Left lung (tissue), 10 donors: ENCODE data around the gene RUFY3. TPM values are rescaled to one million over a fixed set of nuclear protein-coding genes. Genes with fewer than 3 reads are reported as not detected.
"Not testable (repeated sequence)": the region's sequence is repeated elsewhere in the genome, so short reads cannot be mapped to it uniquely, and the experiment has no call there.

Experiments used
- ATAC-seq: fragments of 200-7000 bp; cut with Tn5 transposase; one replicate; pipeline ENCODE4 v1.9.1; 2020; ENCODE audit warnings: moderate library complexity
- DNase-seq, 4 donors: peaks; one replicate each; pipeline ENCODE4 v3.0.0-alpha.2; 2013 to 2020
- H3K27ac ChIP-seq, 2 donors: fragments of 200-600 bp; sonication (generic) in 1 of 2; one replicate each; pipeline versions ENCODE4 v1.5.0 to v1.8.0; 2020 to 2021
- H3K27me3 ChIP-seq, 2 donors: fragments of 200-600 bp; sonication (generic) in 1 of 2; one replicate each; pipeline versions ENCODE4 v1.5.0 to v1.8.0; 2020 to 2021
- H3K36me3 ChIP-seq, 2 donors: fragments of 200-600 bp; sonication (generic) in 1 of 2; one replicate each; pipeline versions ENCODE4 v1.5.0 to v1.8.0; 2020 to 2021
- H3K4me1 ChIP-seq, 2 donors: fragments of 200-600 bp; one replicate each; pipeline ENCODE4 v1.8.0; 2021
- H3K4me3 ChIP-seq, 2 donors: fragments of 200-600 bp; sonication (generic) in 1 of 2; one replicate each; pipeline versions ENCODE4 v1.5.0 to v1.8.0; 2020 to 2021; ENCODE audit warnings: mild to moderate bottlenecking in 1 of 2
- H3K9me3 ChIP-seq, 2 donors: fragments of 200-600 bp; sonication (generic) in 1 of 2; one replicate each; pipeline versions ENCODE4 v1.5.0 to v1.8.0; 2020 to 2021
- intact Hi-C, 2 donors: fragments of 100-400 bp; cut with DNase I; formaldehyde crosslinking; loops; one replicate each; pipeline versions ENCODE4 v1.11.2 to v1.14.2; 2022
- polyA plus RNA-seq, 6 donors: library from polyadenylated mRNA; unstranded; fragments of 120-200 nt; gene quantifications; one replicate each; pipeline ENCODE4 v1.2.1, GENCODE V29; 2013; ENCODE audit not compliant: insufficient read length in 6 of 6
- total RNA-seq, 2 donors: library from RNA; stranded (reverse); fragmentation: NEBNext Ultra II Directional; extraction: Animal tissue kit (Norgen Biotek cat#: 25700); gene quantifications; one replicate each; pipeline ENCODE4 v1.2.1, GENCODE V29; 2021
- TF ChIP-seq, protein P1 (sequence below), 2 donors: fragments of 200-600 bp; sonication (generic) in 1 of 2; IDR thresholded peaks; one replicate each; pipeline versions ENCODE4 v1.5.0 to v1.8.0; 2021; ENCODE audit warnings: antibody characterized with exemption in 2 of 2
- donor health status: DM: no; HTN: yes; CAD: no.
- donor health status: DM: no; HTN: no; CAD: no.

The RUFY3 gene
- total and polyA plus RNA-seq, 8 donors: 59.9 to 158 (median 140) TPM

DNA sequence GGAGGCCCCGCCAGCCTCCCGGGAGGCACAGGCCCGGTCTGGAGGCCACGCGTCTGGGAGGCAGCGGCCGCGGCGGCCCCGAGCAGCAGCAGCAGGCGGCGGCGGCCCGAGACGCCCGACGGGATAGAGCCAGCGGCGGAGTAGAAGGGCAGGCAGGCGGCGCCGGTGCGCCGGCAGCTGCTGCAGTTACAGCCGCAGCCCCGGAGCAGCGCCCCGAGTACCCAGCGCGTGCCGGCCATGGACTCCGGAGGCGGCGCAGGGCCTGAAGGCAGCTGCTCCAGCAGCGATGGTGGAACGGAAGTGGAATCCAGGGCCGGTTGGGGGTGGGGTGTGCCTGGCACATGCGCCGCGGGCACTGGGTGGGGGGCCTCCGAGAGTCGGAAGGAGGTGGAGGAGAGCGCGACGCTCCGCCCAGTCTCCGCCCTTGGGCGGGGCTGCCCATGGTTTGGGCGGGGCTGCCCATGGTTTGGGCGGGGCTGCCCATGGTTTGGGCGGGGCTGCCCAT, 117.9 kb downstream of the RUFY3 start, which contains the start of gene GRSF1:
Gene GRSF1, minus strand, starts transcription at position 302 of the 505 bp plus-strand sequence. Its CDS starts 63 bp downstream, at position 239.
- H3K9me3 ChIP-seq: no peaks in the 10 kb centered on the region
- peak; percentile 96 for ATAC-seq
- peaks cover 0 to 11% of the 10 kb centered on the region in 2 donors for H3K36me3 ChIP-seq
- TF ChIP-seq, protein P1, sequence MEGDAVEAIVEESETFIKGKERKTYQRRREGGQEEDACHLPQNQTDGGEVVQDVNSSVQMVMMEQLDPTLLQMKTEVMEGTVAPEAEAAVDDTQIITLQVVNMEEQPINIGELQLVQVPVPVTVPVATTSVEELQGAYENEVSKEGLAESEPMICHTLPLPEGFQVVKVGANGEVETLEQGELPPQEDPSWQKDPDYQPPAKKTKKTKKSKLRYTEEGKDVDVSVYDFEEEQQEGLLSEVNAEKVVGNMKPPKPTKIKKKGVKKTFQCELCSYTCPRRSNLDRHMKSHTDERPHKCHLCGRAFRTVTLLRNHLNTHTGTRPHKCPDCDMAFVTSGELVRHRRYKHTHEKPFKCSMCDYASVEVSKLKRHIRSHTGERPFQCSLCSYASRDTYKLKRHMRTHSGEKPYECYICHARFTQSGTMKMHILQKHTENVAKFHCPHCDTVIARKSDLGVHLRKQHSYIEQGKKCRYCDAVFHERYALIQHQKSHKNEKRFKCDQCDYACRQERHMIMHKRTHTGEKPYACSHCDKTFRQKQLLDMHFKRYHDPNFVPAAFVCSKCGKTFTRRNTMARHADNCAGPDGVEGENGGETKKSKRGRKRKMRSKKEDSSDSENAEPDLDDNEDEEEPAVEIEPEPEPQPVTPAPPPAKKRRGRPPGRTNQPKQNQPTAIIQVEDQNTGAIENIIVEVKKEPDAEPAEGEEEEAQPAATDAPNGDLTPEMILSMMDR (IDR thresholded peaks at IDR 0.05): no peak
- intact Hi-C loops: loop anchor here in 1 of 2 donors (5.0 kb wide), 1 partner anchor 147 kb away; no protein-coding TSS in a partner anchor
- no peaks in the 10 kb centered on the region for H3K27me3 ChIP-seq
- DNase-seq: peak; percentile 79 to 98 (median 94)
- H3K4me1 ChIP-seq: peaks cover 4 to 31% of the 10 kb centered on the region in 2 donors
- H3K27ac ChIP-seq: peak within 1 kb of the TSS; percentile 93
- H3K4me3 ChIP-seq: peak within 1 kb of the TSS; percentile 83 to 84

DNA sequence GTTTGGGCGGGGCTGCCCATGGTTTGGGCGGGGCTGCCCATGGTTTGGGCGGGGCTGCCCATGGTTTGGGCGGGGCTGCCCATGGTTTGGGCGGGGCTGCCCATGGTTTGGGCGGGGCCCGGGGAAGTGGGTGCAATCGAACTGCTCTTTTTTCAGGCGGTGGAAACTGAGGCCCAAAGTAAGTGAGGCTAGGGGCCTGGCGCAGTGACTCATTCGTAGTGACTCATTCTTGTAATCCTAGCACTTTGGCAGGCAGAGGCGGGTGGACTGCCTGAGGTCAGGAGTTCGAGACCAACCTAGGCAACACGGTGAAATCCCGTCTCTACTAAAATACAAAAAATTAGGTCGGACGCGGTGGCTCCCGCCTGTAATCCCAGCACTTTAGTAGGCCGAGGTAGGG, 118.4 kb downstream of the RUFY3 start:
- Histone ChIP-seq H3K4me3 (peak overlapping the region in 1 of 2 donors; percentile 83), H3K27ac (peak overlapping the region in 1 of 2 donors; percentile 93), H3K4me1 (peaks cover 4 to 31% of the 10 kb centered on the region in 2 donors)
- ATAC-seq, H3K36me3 ChIP-seq, intact Hi-C loops, H3K9me3 ChIP-seq, H3K27me3 ChIP-seq: not testable (repeated sequence)
- DNase-seq: peak in 3 of 4 donors; percentile 16 to 83 (median 65)

DNA sequence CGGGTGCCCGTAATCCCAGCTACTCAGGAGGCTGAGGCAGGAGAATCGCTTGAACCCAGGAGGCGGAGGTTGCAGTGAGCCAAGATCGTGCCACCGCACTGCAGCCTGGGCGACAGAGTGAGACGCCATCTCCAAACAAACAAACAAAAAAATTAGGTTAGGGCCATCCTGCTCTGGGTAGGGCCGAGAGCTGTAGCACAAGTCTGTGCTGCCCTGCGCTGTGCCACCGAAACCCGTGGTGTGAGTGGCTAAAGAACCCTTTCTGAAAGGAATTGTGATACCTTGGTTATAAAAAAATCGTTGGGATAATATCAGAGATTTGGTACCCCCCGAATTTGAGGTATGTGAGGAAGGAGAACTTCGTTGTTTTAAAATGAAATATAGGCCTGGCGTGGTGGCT, 118.9 kb downstream of the RUFY3 start:
- H3K4me1 ChIP-seq: peaks cover 4 to 30% of the 10 kb centered on the region in 2 donors
- H3K4me3 ChIP-seq, intact Hi-C loops, H3K36me3 ChIP-seq, H3K9me3 ChIP-seq, H3K27ac ChIP-seq, DNase-seq, ATAC-seq, H3K27me3 ChIP-seq: not testable (repeated sequence)

DNA sequence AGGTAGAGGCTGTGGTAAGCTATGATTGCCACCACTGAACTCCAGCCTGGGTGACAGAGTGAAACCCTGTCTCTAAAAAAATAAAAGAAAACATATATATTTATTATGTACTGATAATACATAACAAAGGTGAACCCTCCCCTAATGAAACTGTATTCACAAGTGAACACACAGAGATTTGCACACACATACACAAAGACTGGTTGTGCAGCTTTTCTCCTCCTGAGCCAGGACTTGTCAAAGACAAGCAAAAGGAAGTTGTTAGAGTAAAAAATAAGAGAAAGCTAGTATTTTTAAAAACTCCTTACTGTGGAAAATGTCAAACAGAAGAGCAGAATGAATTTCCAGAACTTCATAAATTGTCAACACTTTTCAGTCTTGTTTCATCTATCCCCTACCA, 119.4 kb downstream of the RUFY3 start:
- H3K27ac ChIP-seq: peak overlapping the region in 1 of 2 donors; percentile 23
- no peaks in the 10 kb centered on the region for H3K36me3 ChIP-seq
- no peaks in the 10 kb centered on the region for H3K27me3 ChIP-seq
- H3K4me1 ChIP-seq: peaks cover 4 to 26% of the 10 kb centered on the region in 2 donors
- ATAC-seq (no peak), DNase-seq (peak in 1 of 4 donors; percentile 21)
- intact Hi-C loops: no loop called here
- H3K4me3 ChIP-seq: no peak overlapping the region
- no peaks in the 10 kb centered on the region for H3K9me3 ChIP-seq
- TF ChIP-seq, protein P1 (IDR thresholded peaks at IDR 0.05): no peak

DNA sequence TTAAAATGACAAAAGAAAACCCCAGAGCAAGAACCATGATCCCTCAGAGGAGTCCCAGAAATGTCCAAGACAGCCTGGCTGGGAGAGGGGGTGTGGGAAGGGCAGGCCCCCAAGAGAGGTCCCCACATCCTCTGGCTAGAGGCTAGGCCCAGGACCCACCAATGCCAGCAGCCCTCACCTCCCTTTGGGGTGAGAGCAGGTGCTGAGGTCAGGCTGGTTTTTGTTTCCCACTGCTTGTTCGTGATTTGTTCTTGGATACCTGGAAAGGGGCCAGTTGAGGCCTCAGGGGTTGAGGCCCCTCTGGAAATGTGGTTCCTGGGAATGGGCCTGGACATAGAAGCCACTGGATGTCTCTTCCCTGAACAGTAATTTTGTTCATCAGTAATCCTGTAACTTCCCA, 120.2 kb downstream of the RUFY3 start:
- TF ChIP-seq, protein P1 (IDR thresholded peaks at IDR 0.05): no peak
- DNase-seq: peak in 1 of 4 donors; percentile 12
- H3K27me3 ChIP-seq: no peaks in the 10 kb centered on the region
- intact Hi-C loops: no loop called here
- no peak for ATAC-seq
- H3K4me3 ChIP-seq: no peak overlapping the region
- peaks cover 4 to 23% of the 10 kb centered on the region in 2 donors for H3K4me1 ChIP-seq
- H3K36me3 ChIP-seq: no peaks in the 10 kb centered on the region
- H3K27ac ChIP-seq: no peak overlapping the region
- H3K9me3 ChIP-seq: no peaks in the 10 kb centered on the region

DNA sequence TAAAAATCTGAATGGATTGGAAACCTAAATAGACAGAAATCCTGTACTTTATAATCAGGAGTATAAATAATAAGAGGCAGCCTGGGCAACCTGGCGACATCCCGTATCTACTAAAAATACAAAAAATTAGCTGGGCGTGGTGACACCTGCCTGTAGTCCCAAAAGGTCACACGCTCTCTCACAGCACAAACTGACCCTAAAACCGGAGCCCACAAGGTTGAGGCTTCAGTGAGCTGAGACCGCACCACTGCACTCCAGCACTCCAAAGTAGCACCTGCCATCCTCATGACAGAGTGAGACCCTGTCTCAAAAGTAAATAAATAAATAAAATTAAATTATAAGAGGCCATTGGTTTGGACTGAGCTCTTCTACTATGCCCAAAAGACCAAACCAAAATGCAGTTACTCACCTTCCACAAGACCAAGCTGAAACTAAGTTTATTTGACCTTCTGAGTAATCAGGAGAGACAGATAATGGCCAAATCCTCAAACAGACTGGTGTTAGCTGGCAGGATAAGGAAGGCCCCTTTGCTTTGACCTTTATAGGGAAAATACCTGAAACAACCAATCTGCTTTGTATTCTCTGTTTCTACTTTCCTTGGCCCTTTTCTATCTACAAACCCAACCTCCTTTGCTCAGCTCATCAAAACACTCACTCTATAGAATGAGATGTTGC, 121.1 kb downstream of the RUFY3 start:
- Histone ChIP-seq H3K4me1 (peaks cover 4 to 14% of the 10 kb centered on the region in 2 donors), H3K36me3 (no peaks in the 10 kb centered on the region), H3K27ac (no peak overlapping the region), H3K4me3 (no peak overlapping the region), H3K9me3 (no peaks in the 10 kb centered on the region), H3K27me3 (no peaks in the 10 kb centered on the region)
- intact Hi-C loops: no loop called here
- TF ChIP-seq, protein P1 (IDR thresholded peaks at IDR 0.05): no peak
- DNase-seq (no peak), ATAC-seq (no peak)
